ENCODE results near the gene RXFP3.
A peak's percentile ranks its signal among the peaks of the same experiment; 100 is the strongest.
"Not testable (repeated sequence)": the region's sequence is repeated elsewhere in the genome, so short reads cannot be mapped to it uniquely, and the experiment has no call there.

RXFP3 gene

GRCh38 chr5:33936381-33937016, at the start of gene RXFP3:
RXFP3 (plus strand) TSS chr5:33936386; CDS start chr5:33936741, 355 bp downstream.
- ATAC-seq, result no peak
- Mint-ChIP-seq H3K27ac (no peak within 1 kb of the TSS), H3K9me3 (no peaks in the 10 kb centered on the region), H3K36me3 (no peaks in the 10 kb centered on the region), H3K4me1 (peaks cover 14% of the 10 kb centered on the region), H3K4me3 (no peak within 1 kb of the TSS), H3K27me3 (peaks cover 64% of the 10 kb centered on the region)

GRCh38 chr5:33887268-33887667, 48.9 kb upstream of the RXFP3 start:
- no peak for ATAC-seq

GRCh38 chr5:33888587-33888986, 47.6 kb upstream of the RXFP3 start:
- ATAC-seq, result no peak
- no peaks in the 10 kb centered on the region for H3K4me1 Mint-ChIP-seq
- H3K4me3 Mint-ChIP-seq, result no peak overlapping the region
- no peaks in the 10 kb centered on the region for H3K9me3 Mint-ChIP-seq
- peaks cover 25% of the 10 kb centered on the region for H3K27me3 Mint-ChIP-seq
- no peaks in the 10 kb centered on the region for H3K36me3 Mint-ChIP-seq
- no peak overlapping the region for H3K27ac Mint-ChIP-seq

More at GRCh38 chr5:33887268-33887667, 48.9 kb upstream of the RXFP3 start:
- H3K27ac Mint-ChIP-seq, result no peak overlapping the region
- no peaks in the 10 kb centered on the region for H3K4me1 Mint-ChIP-seq
- no peak overlapping the region for H3K4me3 Mint-ChIP-seq
- no peaks in the 10 kb centered on the region for H3K36me3 Mint-ChIP-seq
- H3K27me3 Mint-ChIP-seq, result peaks cover 12% of the 10 kb centered on the region
- peaks cover 2% of the 10 kb centered on the region for H3K9me3 Mint-ChIP-seq

- H3K27me3 Mint-ChIP-seq, result peaks cover 36% of the 10 kb centered on the region
These were observed 45.8 kb upstream of the RXFP3 start for GRCh38 chr5:33890131-33891032.

GRCh38 chr5:33891446-33891787, 44.8 kb upstream of the RXFP3 start:
- no peaks in the 10 kb centered on the region for H3K9me3 Mint-ChIP-seq
- H3K4me3 Mint-ChIP-seq, result no peak overlapping the region
- no peaks in the 10 kb centered on the region for H3K4me1 Mint-ChIP-seq
- peaks cover 41% of the 10 kb centered on the region for H3K27me3 Mint-ChIP-seq
- no peak overlapping the region for H3K27ac Mint-ChIP-seq
- ATAC-seq, result no peak
- no peaks in the 10 kb centered on the region for H3K36me3 Mint-ChIP-seq

More at GRCh38 chr5:33890131-33891032, 45.8 kb upstream of the RXFP3 start:
- Mint-ChIP-seq H3K27ac (no peak overlapping the region), H3K4me3 (no peak overlapping the region), H3K4me1 (no peaks in the 10 kb centered on the region), H3K36me3 (no peaks in the 10 kb centered on the region), H3K9me3 (no peaks in the 10 kb centered on the region)
- no peak for ATAC-seq

GRCh38 chr5:33891788-33892619, 44.2 kb upstream of the RXFP3 start, which contains the start of gene ADAMTS12:
ADAMTS12 (minus strand) TSS chr5:33891990; CDS start chr5:33891856, 134 bp downstream.
- Mint-ChIP-seq H3K36me3 (no peaks in the 10 kb centered on the region), H3K4me3 (peak within 1 kb of the TSS; percentile 16), H3K27me3 (peaks cover 47% of the 10 kb centered on the region), H3K27ac (no peak within 1 kb of the TSS), H3K4me1 (no peaks in the 10 kb centered on the region), H3K9me3 (no peaks in the 10 kb centered on the region)
- ATAC-seq, result no peak

- Mint-ChIP-seq H3K4me1 (no peaks in the 10 kb centered on the region), H3K4me3 (peak overlapping the region; percentile 16), H3K9me3 (no peaks in the 10 kb centered on the region), H3K27me3 (peaks cover 53% of the 10 kb centered on the region), H3K36me3 (no peaks in the 10 kb centered on the region), H3K27ac (no peak overlapping the region)
- no peak for ATAC-seq
These were observed 43.5 kb upstream of the RXFP3 start for GRCh38 chr5:33892620-33893137.

- Mint-ChIP-seq H3K36me3 (no peaks in the 10 kb centered on the region), H3K4me1 (no peaks in the 10 kb centered on the region), H3K4me3 (no peak overlapping the region), H3K27ac (no peak overlapping the region), H3K9me3 (no peaks in the 10 kb centered on the region), H3K27me3 (peaks cover 53% of the 10 kb centered on the region)
- ATAC-seq, result no peak
These were observed 41.6 kb upstream of the RXFP3 start for GRCh38 chr5:33894566-33894965.

GRCh38 chr5:33901156-33901555, 35.0 kb upstream of the RXFP3 start:
- H3K36me3 Mint-ChIP-seq, result no peaks in the 10 kb centered on the region
- H3K4me1 Mint-ChIP-seq, result no peaks in the 10 kb centered on the region
- ATAC-seq, result no peak
- no peak overlapping the region for H3K4me3 Mint-ChIP-seq
- H3K9me3 Mint-ChIP-seq, result peaks cover 14% of the 10 kb centered on the region
- H3K27ac Mint-ChIP-seq, result no peak overlapping the region
- peaks cover 15% of the 10 kb centered on the region for H3K27me3 Mint-ChIP-seq

GRCh38 chr5:33903118-33903517, 33.1 kb upstream of the RXFP3 start:
- ATAC-seq, result no peak
- Mint-ChIP-seq H3K4me3 (no peak overlapping the region), H3K36me3 (no peaks in the 10 kb centered on the region), H3K4me1 (no peaks in the 10 kb centered on the region), H3K9me3 (peaks cover 22% of the 10 kb centered on the region), H3K27me3 (no peaks in the 10 kb centered on the region), H3K27ac (no peak overlapping the region)

- ATAC-seq, result no peak
- Mint-ChIP-seq H3K4me1 (no peaks in the 10 kb centered on the region), H3K4me3 (no peak overlapping the region), H3K27me3 (no peaks in the 10 kb centered on the region), H3K9me3 (peaks cover 26% of the 10 kb centered on the region), H3K27ac (no peak overlapping the region), H3K36me3 (no peaks in the 10 kb centered on the region)
These were observed 30.8 kb upstream of the RXFP3 start for GRCh38 chr5:33905381-33905780.

GRCh38 chr5:33906248-33906647, 29.9 kb upstream of the RXFP3 start:
- ATAC-seq, H3K27me3 Mint-ChIP-seq, H3K4me1 Mint-ChIP-seq, H3K27ac Mint-ChIP-seq, H3K4me3 Mint-ChIP-seq, H3K36me3 Mint-ChIP-seq: not testable (repeated sequence)
- H3K9me3 Mint-ChIP-seq, result peaks cover 26% of the 10 kb centered on the region

GRCh38 chr5:33914844-33915243, 21.3 kb upstream of the RXFP3 start:
- not testable (repeated sequence) for ATAC-seq, H3K27me3 Mint-ChIP-seq, H3K4me1 Mint-ChIP-seq, H3K36me3 Mint-ChIP-seq, H3K4me3 Mint-ChIP-seq, H3K27ac Mint-ChIP-seq
- H3K9me3 Mint-ChIP-seq, result peaks cover 29% of the 10 kb centered on the region

GRCh38 chr5:33921002-33921401, 15.2 kb upstream of the RXFP3 start:
- Mint-ChIP-seq H3K27ac (no peak overlapping the region), H3K4me3 (no peak overlapping the region), H3K27me3 (peaks cover 54% of the 10 kb centered on the region), H3K9me3 (peaks cover 22% of the 10 kb centered on the region), H3K4me1 (no peaks in the 10 kb centered on the region), H3K36me3 (no peaks in the 10 kb centered on the region)
- no peak for ATAC-seq

GRCh38 chr5:33925278-33925677, 10.9 kb upstream of the RXFP3 start:
- Mint-ChIP-seq H3K9me3 (no peaks in the 10 kb centered on the region), H3K27ac (no peak overlapping the region), H3K36me3 (no peaks in the 10 kb centered on the region), H3K27me3 (peaks cover 53% of the 10 kb centered on the region), H3K4me3 (no peak overlapping the region), H3K4me1 (peaks cover 7% of the 10 kb centered on the region)
- no peak for ATAC-seq
